ENCODE results near the gene ARMC5. TPM values are rescaled to one million over a fixed set of nuclear protein-coding genes. Genes with fewer than 3 reads are reported as not detected.

The ARMC5 gene
- total and polyA plus RNA-seq, 9 of the 15 experiments (the other 6 are each of a cell fraction or from before 2014, with no cell fraction given) = 0.11 to 13.5 (median 2.1) TPM

DNA sequence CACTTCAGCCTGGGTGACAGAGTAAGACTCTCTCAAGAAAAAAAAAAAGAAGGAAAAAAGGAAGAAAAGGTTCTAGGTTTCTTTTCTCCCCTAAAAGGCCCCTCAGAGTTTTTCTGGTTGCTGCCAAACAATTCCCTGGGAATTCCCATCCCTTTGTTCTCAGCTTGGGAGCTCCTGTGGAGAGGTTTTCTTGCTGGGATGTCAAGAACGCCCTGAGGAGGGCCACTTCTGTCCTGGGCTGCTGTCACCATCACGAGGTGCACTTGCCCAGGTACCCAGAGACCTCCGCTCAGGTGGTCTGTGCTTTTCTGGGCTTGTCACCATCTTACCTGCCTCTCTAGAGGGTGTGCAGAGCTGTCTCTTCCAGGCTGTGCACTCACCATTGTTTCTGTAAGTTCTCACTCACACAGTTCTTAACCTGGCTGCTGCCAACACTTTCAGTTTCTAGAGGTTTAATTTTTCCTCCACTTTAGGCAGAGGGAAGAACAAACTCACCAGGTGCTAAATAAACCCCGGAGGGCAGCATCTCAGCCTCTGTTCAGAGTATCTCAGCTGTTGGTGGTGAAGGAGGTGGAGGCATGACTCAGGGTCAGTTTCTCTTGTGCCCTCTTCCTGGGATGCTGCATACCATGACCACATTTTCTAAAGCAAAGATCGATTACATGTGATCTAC is 28.8 kb upstream of the ARMC5 start:
- CTCF ChIA-PET (ENCODE audit: low intra/inter-chr PET ratio) = no interaction called here
- no peak overlapping the region for H3K4me2 ChIP-seq (ENCODE audit: insufficient read depth, low read length)
- H3K9ac ChIP-seq (ENCODE audit: insufficient read depth in 1 of 2, low read depth in 2 of 2, low read length in 2 of 2) = no peak overlapping the region; a peak in 1 of 4 replicates
- H3K79me2 ChIP-seq (ENCODE audit: control insufficient read depth, insufficient read depth, low read length) = no peaks in the 10 kb centered on the region
- 6% methylated on average over 5 of the region's 5 CpGs for WGBS (ENCODE audit: insufficient coverage, low coverage, missing lambda C conversion rate)
- H3K36me3 ChIP-seq (ENCODE audit: control insufficient read depth, insufficient read depth, low read length) = no peaks in the 10 kb centered on the region
- POLR2A ChIA-PET = no interaction called here
- BruUV-seq (replicated peaks) = no TSS peak
- H3K27me3 ChIP-seq (ENCODE audit: control insufficient read depth in 2 of 2, insufficient read depth in 2 of 2, low read length in 2 of 2) = peaks cover 0 to 2% of the 10 kb centered on the region in 2 experiments; a peak in 3 of 5 replicates
- intact Hi-C loops (cut with micrococcal nuclease) (no loop called here), in situ Hi-C loops (cut with MboI) (loop anchor here (25.0 kb wide), 1 partner anchor 443 kb away; the partner anchor contains the start of gene HSD3B7)
- no peak overlapping the region for H2AFZ ChIP-seq (ENCODE audit: low read depth, low read length)
- no peak overlapping the region for H3K27ac ChIP-seq (ENCODE audit: extremely low read depth, low read depth, low read length)
- peaks cover 0 to 10% of the 10 kb centered on the region in 2 experiments; a peak in 2 of 5 replicates for H3K4me1 ChIP-seq (replicated peaks in 1 of 2; ENCODE audit: control insufficient read depth in 2 of 2, insufficient read depth in 2 of 2, low read length in 2 of 2)
- TF ChIP-seq GTF2A2 (tag; IDR thresholded peaks at IDR 0.05) (no peak), PTTG1 (tag; IDR thresholded peaks at IDR 0.05; ENCODE audit: low read depth) (no peak), IFI16 (CRISPR knock-in tag; IDR thresholded peaks at IDR 0.05) (no peak), NR2C2 (CRISPR knock-in tag; IDR thresholded peaks at IDR 0.05) (no peak), NR2C2 (tag; IDR thresholded peaks at IDR 0.05) (no peak), HDAC6 (IDR thresholded peaks at IDR 0.05; ENCODE audit: low read depth, low read length) (no peak), ZFX (CRISPR knock-in tag; IDR thresholded peaks at IDR 0.05) (no peak), PPARD (CRISPR knock-in tag; IDR thresholded peaks at IDR 0.05) (no peak)
- FAIRE-seq = no peak
- H4K20me1 ChIP-seq (replicated peaks; ENCODE audit: control insufficient read depth, insufficient read depth, low read length) = no peaks in the 10 kb centered on the region
- no peaks in the 10 kb centered on the region for H3K9me3 ChIP-seq (replicated peaks; ENCODE audit: control insufficient read depth, insufficient read depth, low read depth, low read length)
- DNase-seq (ENCODE audit: extremely low read depth in 1 of 4, low spot score in 3 of 4) = no peak
- no peak overlapping the region for H3K4me3 ChIP-seq
- no peak for ATAC-seq
- no peaks in the 10 kb centered on the region for H3K9me1 ChIP-seq (ENCODE audit: control insufficient read depth, insufficient read depth, low read length)
